ENCODE measurements around the gene RALGPS1. TPM values are rescaled to one million over a fixed set of nuclear protein-coding genes. Genes with fewer than 3 reads are reported as not detected.

Gene RALGPS1
- total and polyA plus RNA-seq, 4 experiments from 2014 or later, result 0.84 to 10.3 (median 5.8) TPM

GRCh38 chr9:127130661-127131538 is 216.3 kb downstream of the RALGPS1 start:
- H3K27ac Mint-ChIP-seq, result no peak overlapping the region
- intact Hi-C loops (cut with micrococcal nuclease), result no loop called here
- ChIA-PET CTCF (ENCODE audit: partially characterized antibody) (interaction anchor here (1.2 kb wide), 1 partner anchor 145 kb away, joined by 3 read pairs; no protein-coding TSS in a partner anchor), POLR2A (ENCODE audit: partially characterized antibody) (interaction anchor here (0.6 kb wide), 1 partner anchor 167 kb away, joined by 4 read pairs; no protein-coding TSS in a partner anchor)
- H3K36me3 Mint-ChIP-seq, result no peaks in the 10 kb centered on the region
- peaks cover 0 to 2% of the 10 kb centered on the region in 2 donors for H3K27me3 Mint-ChIP-seq
- Histone ChIP-seq H3K4me3 (ENCODE audit: low read length in 2 of 2) (no peak overlapping the region), H3K4me1 (ENCODE audit: insufficient read depth, low read length) (no peaks in the 10 kb centered on the region), H3K36me3 (ENCODE audit: insufficient read depth, low read length) (no peaks in the 10 kb centered on the region), H3K27me3 (ENCODE audit: insufficient read depth, low read length) (no peaks in the 10 kb centered on the region), H3K27ac (ENCODE audit: low read depth, low read length) (no peak overlapping the region), H3K9me3 (ENCODE audit: control insufficient read depth in 1 of 2, low read length in 2 of 2) (no peaks in the 10 kb centered on the region)
- no peak overlapping the region for H3K4me3 Mint-ChIP-seq
- no peak for DNase-seq
- no peaks in the 10 kb centered on the region for H3K9me3 Mint-ChIP-seq
- no peaks in the 10 kb centered on the region for H3K4me1 Mint-ChIP-seq

- H3K4me1 ChIP-seq (ENCODE audit: insufficient read depth, low read length), result no peaks in the 10 kb centered on the region
- POLR2A ChIA-PET (ENCODE audit: partially characterized antibody), result no interaction called here
- H3K36me3 ChIP-seq (ENCODE audit: insufficient read depth, low read length), result no peaks in the 10 kb centered on the region
- H3K4me3 ChIP-seq (ENCODE audit: low read length in 2 of 2), result no peak overlapping the region
- intact Hi-C loops (cut with micrococcal nuclease), result no loop called here
- H3K36me3 Mint-ChIP-seq, result no peaks in the 10 kb centered on the region
- DNase-seq, result no peak
- no peaks in the 10 kb centered on the region for H3K4me1 Mint-ChIP-seq
- no peaks in the 10 kb centered on the region for H3K27me3 ChIP-seq (ENCODE audit: insufficient read depth, low read length)
- H3K27ac Mint-ChIP-seq, result no peak overlapping the region
- H3K4me3 Mint-ChIP-seq, result no peak overlapping the region
- no peaks in the 10 kb centered on the region for H3K27me3 Mint-ChIP-seq
- H3K27ac ChIP-seq (ENCODE audit: low read depth, low read length), result no peak overlapping the region
- CTCF ChIA-PET (ENCODE audit: partially characterized antibody), result interaction anchor here (1.2 kb wide), 1 partner anchor 146 kb away, joined by 3 read pairs; no protein-coding TSS in a partner anchor
- H3K9me3 ChIP-seq (ENCODE audit: control insufficient read depth in 1 of 2, low read length in 2 of 2), result no peaks in the 10 kb centered on the region
- H3K9me3 Mint-ChIP-seq, result no peaks in the 10 kb centered on the region
Measured at GRCh38 chr9:127131871-127132270, 217.3 kb downstream of the RALGPS1 start.

GRCh38 chr9:127132375-127132774 is 217.8 kb downstream of the RALGPS1 start:
- CTCF ChIA-PET (ENCODE audit: partially characterized antibody), result no interaction called here
- intact Hi-C loops (cut with micrococcal nuclease), result no loop called here
- no peak for DNase-seq
- POLR2A ChIA-PET (ENCODE audit: partially characterized antibody), result no interaction called here
- Mint-ChIP-seq H3K27me3 (no peaks in the 10 kb centered on the region), H3K27ac (no peak overlapping the region), H3K4me1 (no peaks in the 10 kb centered on the region), H3K4me3 (no peak overlapping the region), H3K9me3 (no peaks in the 10 kb centered on the region), H3K36me3 (no peaks in the 10 kb centered on the region)
- no peaks in the 10 kb centered on the region for H3K36me3 ChIP-seq (ENCODE audit: insufficient read depth, low read length)
- no peaks in the 10 kb centered on the region for H3K4me1 ChIP-seq (ENCODE audit: insufficient read depth, low read length)
- H3K27ac ChIP-seq (ENCODE audit: low read depth, low read length), result no peak overlapping the region
- no peak overlapping the region for H3K4me3 ChIP-seq (ENCODE audit: low read length in 2 of 2)
- H3K27me3 ChIP-seq (ENCODE audit: insufficient read depth, low read length), result no peaks in the 10 kb centered on the region
- no peaks in the 10 kb centered on the region for H3K9me3 ChIP-seq (ENCODE audit: control insufficient read depth in 1 of 2, low read length in 2 of 2)

DNA sequence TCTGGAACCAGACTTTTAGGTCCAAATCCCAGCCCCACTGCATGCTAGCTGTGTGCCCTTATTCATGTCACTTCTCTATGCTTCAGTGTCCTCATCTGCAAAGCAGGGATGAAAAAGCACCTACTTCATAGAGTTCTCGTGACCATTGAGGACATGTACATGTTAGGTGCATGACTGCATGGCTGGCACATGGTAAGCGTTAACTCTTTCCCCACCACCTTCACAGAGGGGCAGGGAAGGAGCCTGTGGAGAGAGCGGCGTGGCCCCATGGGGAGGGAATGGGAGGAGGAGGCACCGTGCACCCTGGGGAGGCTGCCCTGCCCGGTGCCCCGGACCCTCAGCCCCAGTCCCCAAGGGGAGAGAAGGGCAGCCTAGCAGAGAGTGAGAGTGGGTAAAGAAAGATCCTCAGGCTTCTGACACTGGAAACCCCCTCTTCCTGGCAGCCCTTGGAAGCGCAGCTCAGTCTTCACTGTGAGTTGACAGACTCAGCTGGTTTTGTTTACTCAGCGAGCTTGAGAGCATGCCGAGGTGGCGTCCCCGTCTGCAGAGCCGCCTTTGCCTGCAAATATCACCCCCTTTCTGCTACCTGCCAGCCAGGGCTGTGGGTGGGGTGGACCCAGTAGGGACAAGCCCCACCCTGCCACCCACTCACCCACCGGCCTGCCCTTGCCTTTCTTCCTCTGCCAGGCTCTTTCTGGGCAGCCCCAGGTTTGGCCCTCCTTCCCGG is 218.5 kb downstream of the RALGPS1 start:
- CTCF ChIA-PET (ENCODE audit: partially characterized antibody), result no interaction called here
- Mint-ChIP-seq H3K9me3 (no peaks in the 10 kb centered on the region), H3K36me3 (no peaks in the 10 kb centered on the region), H3K4me1 (no peaks in the 10 kb centered on the region), H3K27me3 (no peaks in the 10 kb centered on the region), H3K4me3 (no peak overlapping the region), H3K27ac (peak overlapping the region in 1 of 7 donors; percentile 60)
- Histone ChIP-seq H3K27me3 (ENCODE audit: insufficient read depth, low read length) (no peaks in the 10 kb centered on the region), H3K4me1 (ENCODE audit: insufficient read depth, low read length) (no peaks in the 10 kb centered on the region), H3K27ac (ENCODE audit: low read depth, low read length) (no peak overlapping the region), H3K4me3 (ENCODE audit: low read length in 2 of 2) (no peak overlapping the region), H3K9me3 (ENCODE audit: control insufficient read depth in 1 of 2, low read length in 2 of 2) (no peaks in the 10 kb centered on the region), H3K36me3 (ENCODE audit: insufficient read depth, low read length) (no peaks in the 10 kb centered on the region)
- POLR2A ChIA-PET (ENCODE audit: partially characterized antibody), result no interaction called here
- DNase-seq, result no peak
- intact Hi-C loops (cut with micrococcal nuclease), result no loop called here

DNA sequence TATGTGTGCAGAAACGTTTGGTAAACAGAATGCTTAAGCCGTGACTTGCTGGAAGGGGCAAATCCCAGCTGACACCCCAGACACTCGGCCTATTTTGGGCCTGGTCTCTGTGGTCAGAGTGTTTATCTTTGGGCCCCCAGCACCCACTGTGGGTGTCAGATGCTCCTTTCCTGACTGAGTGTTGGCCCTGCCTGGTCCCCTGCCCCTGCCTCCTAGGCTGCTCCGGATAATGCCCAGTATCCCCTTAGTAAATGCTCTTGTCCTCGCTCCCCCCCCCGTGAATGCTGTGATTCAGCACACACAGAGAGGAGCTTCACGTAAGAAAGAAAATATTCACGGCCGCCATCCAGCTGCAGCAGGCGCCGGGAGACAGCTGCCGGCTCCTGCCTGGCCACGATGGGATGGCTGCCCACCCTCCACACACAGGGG is 219.2 kb downstream of the RALGPS1 start:
- Mint-ChIP-seq H3K9me3 (no peaks in the 10 kb centered on the region), H3K36me3 (no peaks in the 10 kb centered on the region), H3K4me3 (no peak overlapping the region), H3K27me3 (no peaks in the 10 kb centered on the region), H3K4me1 (no peaks in the 10 kb centered on the region), H3K27ac (no peak overlapping the region)
- no peak for DNase-seq
- intact Hi-C loops (cut with micrococcal nuclease), result no loop called here
- Histone ChIP-seq H3K4me3 (ENCODE audit: low read length in 2 of 2) (no peak overlapping the region), H3K4me1 (ENCODE audit: insufficient read depth, low read length) (no peaks in the 10 kb centered on the region), H3K27ac (ENCODE audit: low read depth, low read length) (no peak overlapping the region), H3K9me3 (ENCODE audit: control insufficient read depth in 1 of 2, low read length in 2 of 2) (no peaks in the 10 kb centered on the region), H3K36me3 (ENCODE audit: insufficient read depth, low read length) (no peaks in the 10 kb centered on the region), H3K27me3 (ENCODE audit: insufficient read depth, low read length) (no peaks in the 10 kb centered on the region)
- ChIA-PET POLR2A (ENCODE audit: partially characterized antibody) (no interaction called here), CTCF (ENCODE audit: partially characterized antibody) (no interaction called here)

- Histone ChIP-seq H3K4me3 (ENCODE audit: low read length in 2 of 2) (no peak overlapping the region), H3K4me1 (ENCODE audit: insufficient read depth, low read length) (no peaks in the 10 kb centered on the region), H3K27me3 (ENCODE audit: insufficient read depth, low read length) (no peaks in the 10 kb centered on the region), H3K27ac (ENCODE audit: low read depth, low read length) (no peak overlapping the region), H3K9me3 (ENCODE audit: control insufficient read depth in 1 of 2, low read length in 2 of 2) (no peaks in the 10 kb centered on the region), H3K36me3 (ENCODE audit: insufficient read depth, low read length) (no peaks in the 10 kb centered on the region)
- ChIA-PET POLR2A (ENCODE audit: partially characterized antibody) (no interaction called here), CTCF (ENCODE audit: partially characterized antibody) (no interaction called here)
- intact Hi-C loops (cut with micrococcal nuclease), result no loop called here
- Mint-ChIP-seq H3K9me3 (no peaks in the 10 kb centered on the region), H3K27ac (peak overlapping the region in 2 of 7 donors; percentile 30 to 50), H3K4me1 (no peaks in the 10 kb centered on the region), H3K4me3 (no peak overlapping the region), H3K36me3 (no peaks in the 10 kb centered on the region), H3K27me3 (no peaks in the 10 kb centered on the region)
- DNase-seq, result no peak
Measured at GRCh38 chr9:127135056-127135745, 220.6 kb downstream of the RALGPS1 start.
